HG02588 (cell line): Measurements from ENCODE around the gene CPM.

Experiments used
- ATAC-seq: cut with Tn5 transposase; IDR thresholded peaks from one replicate; pipeline ENCODE4 v1.9.1; 2021; ENCODE audit warnings: mild to moderate bottlenecking, moderate library complexity; ENCODE audit not compliant: unreplicated experiment

Gene CPM

GRCh38 chr12:68957273-68957672, 24.3 kb upstream of the CPM start:
- ATAC-seq: no peak

- ATAC-seq: no peak
These were observed 23.5 kb upstream of the CPM start for GRCh38 chr12:68956466-68956865.

GRCh38 chr12:68954811-68955210, 21.8 kb upstream of the CPM start:
- no peak for ATAC-seq

GRCh38 chr12:68953536-68953935, 20.6 kb upstream of the CPM start:
- ATAC-seq: no peak

- no peak for ATAC-seq
These were observed 18.7 kb upstream of the CPM start for GRCh38 chr12:68951652-68952051.

- ATAC-seq: no peak
These were observed 17.5 kb upstream of the CPM start for GRCh38 chr12:68950511-68950910.

- no peak for ATAC-seq
These were observed 12.3 kb upstream of the CPM start for GRCh38 chr12:68945255-68945654.

- ATAC-seq: no peak
These were observed 11.5 kb upstream of the CPM start for GRCh38 chr12:68944296-68945076.

- no peak for ATAC-seq
These were observed 10.9 kb upstream of the CPM start for GRCh38 chr12:68943848-68944247.

- no peak for ATAC-seq
These were observed 7.8 kb upstream of the CPM start for GRCh38 chr12:68940731-68941130.

- no peak for ATAC-seq
These were observed 6.5 kb upstream of the CPM start for GRCh38 chr12:68939505-68939904.

GRCh38 chr12:68934392-68934791, 1.4 kb upstream of the CPM start:
- no peak for ATAC-seq

- peak; percentile 37 for ATAC-seq
These were observed 627 bp downstream of the CPM start for GRCh38 chr12:68932128-68932960.

GRCh38 chr12:68930178-68930577, 2.8 kb downstream of the CPM start:
- no peak for ATAC-seq

- no peak for ATAC-seq
These were observed 8.4 kb downstream of the CPM start for GRCh38 chr12:68924546-68924945.

GRCh38 chr12:68919581-68920239, 13.3 kb downstream of the CPM start:
- ATAC-seq: no peak

- no peak for ATAC-seq
These were observed 14.0 kb downstream of the CPM start for GRCh38 chr12:68918960-68919359.

- no peak for ATAC-seq
These were observed 17.9 kb downstream of the CPM start for GRCh38 chr12:68915055-68915454.

GRCh38 chr12:68913682-68914081, 19.3 kb downstream of the CPM start:
- ATAC-seq: no peak

GRCh38 chr12:68912916-68913315, 20.1 kb downstream of the CPM start:
- no peak for ATAC-seq

GRCh38 chr12:68911197-68911718, 21.7 kb downstream of the CPM start:
- ATAC-seq: no peak
